Trophoblast cell (in vitro differentiated cells and primary cell): ENCODE measurements around the gene CNOT1.

Experiments
- DNase-seq, 2 donors: peaks; one replicate each; pipeline ENCODE4 v3.0.0-alpha.2; 2016
- H2AFZ ChIP-seq: 2 replicates; pipeline ENCODE4 v1.6.1; 2013; ENCODE audit warnings: low read length, moderate library complexity, mild to moderate bottlenecking; ENCODE audit not compliant: insufficient read depth, poor library complexity
- H2AK5ac ChIP-seq: 2 replicates; pipeline ENCODE4 v1.6.1; 2013; ENCODE audit warnings: mild to moderate bottlenecking, low read length
- H2BK120ac ChIP-seq: 2 replicates; pipeline ENCODE4 v1.6.1; 2013; ENCODE audit warnings: low read length, mild to moderate bottlenecking, moderate library complexity; ENCODE audit not compliant: insufficient read depth, poor library complexity
- H2BK12ac ChIP-seq: 2 replicates; pipeline ENCODE4 v1.6.1; 2013; ENCODE audit warnings: mild to moderate bottlenecking, low read length, moderate library complexity
- H2BK5ac ChIP-seq: 2 replicates; pipeline ENCODE4 v1.6.1; 2013; ENCODE audit warnings: low read length, low read depth, moderate library complexity, mild to moderate bottlenecking; ENCODE audit not compliant: poor library complexity
- H3K14ac ChIP-seq: 2 replicates; pipeline ENCODE4 v1.6.1; 2013; ENCODE audit warnings: mild to moderate bottlenecking, low read length
- H3K18ac ChIP-seq: 2 replicates; pipeline ENCODE4 v1.6.1; 2013; ENCODE audit warnings: mild to moderate bottlenecking, low read length
- H3K23ac ChIP-seq: 2 replicates; pipeline ENCODE4 v1.6.1; 2013; ENCODE audit warnings: low read length
- H3K27ac ChIP-seq: 2 replicates; pipeline ENCODE4 v1.5.1; 2013; ENCODE audit warnings: low read depth, mild to moderate bottlenecking, inconsistent platforms, low read length, moderate library complexity
- H3K27me3 ChIP-seq: 2 replicates; pipeline ENCODE4 v1.6.1; 2013; ENCODE audit warnings: inconsistent platforms, mild to moderate bottlenecking, low read length, moderate library complexity; ENCODE audit not compliant: insufficient read depth
- H3K36me3 ChIP-seq, 2 experiments: 1 replicate in 1 of 2; 2 replicates in 1 of 2; pipeline ENCODE4 v1.6.1; 2013; ENCODE audit warnings: low read length in 2 of 2, mild to moderate bottlenecking in 2 of 2, moderate library complexity in 1 of 2; ENCODE audit not compliant: insufficient read depth in 2 of 2, control insufficient read depth in 1 of 2
- H3K4ac ChIP-seq: 2 replicates; pipeline ENCODE4 v1.6.1; 2013; ENCODE audit warnings: low read depth, mild to moderate bottlenecking, low read length, moderate library complexity
- H3K4me1 ChIP-seq, 2 experiments: 1 replicate in 1 of 2; 2 replicates in 1 of 2; pipeline ENCODE4 v1.6.1; 2013; ENCODE audit warnings: low read length in 2 of 2, mild to moderate bottlenecking in 2 of 2, moderate library complexity in 1 of 2; ENCODE audit not compliant: insufficient read depth in 2 of 2, control insufficient read depth in 1 of 2
- H3K4me2 ChIP-seq: 2 replicates; pipeline ENCODE4 v1.6.1; 2013; ENCODE audit warnings: inconsistent platforms, mild to moderate bottlenecking, low read length, moderate library complexity
- H3K4me3 ChIP-seq: 2 replicates; pipeline ENCODE4 v1.5.1; 2013; ENCODE audit warnings: mild to moderate bottlenecking, low read depth, low read length, inconsistent platforms
- H3K79me1 ChIP-seq: one replicate; pipeline ENCODE4 v1.6.1; 2013; ENCODE audit warnings: low read length
- H3K79me2 ChIP-seq: 2 replicates; pipeline ENCODE4 v1.6.1; 2013; ENCODE audit warnings: low read length, mild to moderate bottlenecking; ENCODE audit not compliant: control insufficient read depth, insufficient read depth, poor library complexity
- H3K9ac ChIP-seq: 2 replicates; pipeline ENCODE4 v1.6.1; 2013; ENCODE audit warnings: mild to moderate bottlenecking, low read length
- H3K9me3 ChIP-seq: 2 replicates; pipeline ENCODE4 v1.6.1; 2013; ENCODE audit warnings: low read depth, mild to moderate bottlenecking, control low read depth, inconsistent platforms, low read length; ENCODE audit not compliant: insufficient read depth
- H4K12ac ChIP-seq: 2 replicates; pipeline ENCODE4 v1.6.1; 2013; ENCODE audit warnings: low read depth, mild to moderate bottlenecking, low read length, moderate library complexity
- H4K8ac ChIP-seq: 2 replicates; pipeline ENCODE4 v1.6.1; 2013; ENCODE audit warnings: low read depth, mild to moderate bottlenecking, low read length, moderate library complexity
- H4K91ac ChIP-seq: one replicate; pipeline ENCODE4 v1.6.1; 2013; ENCODE audit warnings: low read depth, mild to moderate bottlenecking, low read length, moderate library complexity
- WGBS: extraction: QIAGEN DNeasy Blood & Tissue Kit; methylation state at CpG from one replicate; pipeline ENCODE4 v1.1.7; 2013; ENCODE audit warnings: missing lambda C conversion rate; ENCODE audit not compliant: insufficient read length, insufficient coverage; ENCODE audit errors: extremely low coverage; 5-methylcytosine and 5-hydroxymethylcytosine counted together

The CNOT1 gene

GRCh38 chr16:58498341-58499091 lies 131.1 kb downstream of the CNOT1 start:
- no peak overlapping the region for H3K9ac ChIP-seq
- H3K4me3 ChIP-seq: no peak overlapping the region
- H3K27me3 ChIP-seq: no peaks in the 10 kb centered on the region
- H3K27ac ChIP-seq: no peak overlapping the region
- H3K14ac ChIP-seq: no peak overlapping the region
- no peak overlapping the region for H3K4ac ChIP-seq
- H4K12ac ChIP-seq: no peak overlapping the region
- H2BK120ac ChIP-seq: no peak overlapping the region
- H3K36me3 ChIP-seq: no peaks in the 10 kb centered on the region
- no peak for DNase-seq
- WGBS: no CpG with 5 or more reads among the region's 9 CpGs
- no peak overlapping the region for H3K4me2 ChIP-seq
- no peak overlapping the region for H4K91ac ChIP-seq
- H3K23ac ChIP-seq: no peak overlapping the region
- peaks cover 7 to 16% of the 10 kb centered on the region in 2 experiments for H3K4me1 ChIP-seq
- no peak overlapping the region for H4K8ac ChIP-seq
- H2BK12ac ChIP-seq: no peak overlapping the region
- no peak overlapping the region for H2BK5ac ChIP-seq
- peaks cover 3% of the 10 kb centered on the region for H3K9me3 ChIP-seq
- peaks cover 3% of the 10 kb centered on the region for H3K79me1 ChIP-seq
- no peak overlapping the region for H2AFZ ChIP-seq
- H2AK5ac ChIP-seq: no peak overlapping the region
- no peak overlapping the region for H3K18ac ChIP-seq
- H3K79me2 ChIP-seq: no peaks in the 10 kb centered on the region

GRCh38 chr16:58497935-58498334 lies 131.7 kb downstream of the CNOT1 start:
- no CpG with 5 or more reads among the region's 5 CpGs for WGBS
- Histone ChIP-seq H4K12ac (no peak overlapping the region), H3K9ac (no peak overlapping the region), H4K91ac (no peak overlapping the region), H3K4me3 (no peak overlapping the region), H4K8ac (no peak overlapping the region), H3K14ac (no peak overlapping the region), H3K27ac (no peak overlapping the region), H3K23ac (no peak overlapping the region), H3K36me3 (no peaks in the 10 kb centered on the region), H2AFZ (no peak overlapping the region), H3K18ac (no peak overlapping the region), H3K79me2 (no peaks in the 10 kb centered on the region), H3K4me2 (no peak overlapping the region), H2BK12ac (no peak overlapping the region), H3K4me1 (peaks cover 7 to 16% of the 10 kb centered on the region in 2 experiments), H3K27me3 (no peaks in the 10 kb centered on the region), H2AK5ac (no peak overlapping the region), H2BK120ac (no peak overlapping the region), H3K79me1 (peaks cover 3% of the 10 kb centered on the region), H3K9me3 (peaks cover 3% of the 10 kb centered on the region), H2BK5ac (no peak overlapping the region), H3K4ac (no peak overlapping the region)
- DNase-seq: no peak

GRCh38 chr16:58497468-58497867 lies 132.2 kb downstream of the CNOT1 start:
- H2BK120ac ChIP-seq: no peak overlapping the region
- H3K9me3 ChIP-seq: peaks cover 3% of the 10 kb centered on the region
- no peak for DNase-seq
- H3K4me1 ChIP-seq: peaks cover 7 to 16% of the 10 kb centered on the region in 2 experiments
- no peak overlapping the region for H3K4me3 ChIP-seq
- no peaks in the 10 kb centered on the region for H3K27me3 ChIP-seq
- no peak overlapping the region for H2BK5ac ChIP-seq
- H2BK12ac ChIP-seq: no peak overlapping the region
- H3K4me2 ChIP-seq: no peak overlapping the region
- H2AFZ ChIP-seq: no peak overlapping the region
- no peak overlapping the region for H4K12ac ChIP-seq
- peaks cover 3% of the 10 kb centered on the region for H3K79me1 ChIP-seq
- no CpG with 5 or more reads among the region's 2 CpGs for WGBS
- H3K18ac ChIP-seq: no peak overlapping the region
- no peak overlapping the region for H3K9ac ChIP-seq
- H3K27ac ChIP-seq: no peak overlapping the region
- no peaks in the 10 kb centered on the region for H3K79me2 ChIP-seq
- no peak overlapping the region for H2AK5ac ChIP-seq
- no peak overlapping the region for H3K4ac ChIP-seq
- no peak overlapping the region for H3K23ac ChIP-seq
- no peak overlapping the region for H3K14ac ChIP-seq
- no peaks in the 10 kb centered on the region for H3K36me3 ChIP-seq
- no peak overlapping the region for H4K8ac ChIP-seq
- no peak overlapping the region for H4K91ac ChIP-seq

GRCh38 chr16:58495521-58496331 lies 133.9 kb downstream of the CNOT1 start:
- Histone ChIP-seq H3K4me2 (no peak overlapping the region), H2BK12ac (no peak overlapping the region), H3K79me1 (no peaks in the 10 kb centered on the region), H4K12ac (no peak overlapping the region), H3K4ac (no peak overlapping the region), H3K14ac (no peak overlapping the region), H3K27me3 (no peaks in the 10 kb centered on the region), H2AK5ac (no peak overlapping the region), H3K4me1 (peaks cover 4 to 6% of the 10 kb centered on the region in 2 experiments), H3K9ac (no peak overlapping the region), H2BK120ac (no peak overlapping the region), H3K18ac (no peak overlapping the region), H3K27ac (no peak overlapping the region), H3K79me2 (no peaks in the 10 kb centered on the region), H3K9me3 (peaks cover 3% of the 10 kb centered on the region), H4K91ac (no peak overlapping the region), H4K8ac (no peak overlapping the region), H2AFZ (no peak overlapping the region), H2BK5ac (no peak overlapping the region), H3K23ac (no peak overlapping the region), H3K36me3 (no peaks in the 10 kb centered on the region), H3K4me3 (peak overlapping the region; percentile 7)
- no peak for DNase-seq
- no CpG with 5 or more reads among the region's 24 CpGs for WGBS
